Mucosa of descending colon (tissue), 3 donors: Measurements from ENCODE around the gene SECISBP2. TPM values are rescaled to one million over a fixed set of nuclear protein-coding genes. Genes with fewer than 3 reads are reported as not detected.

Experiments
- ATAC-seq: fragments of 200-7000 bp; cut with Tn5 transposase; one replicate; pipeline ENCODE4 v1.9.1; 2020; ENCODE audit warnings: mild to moderate bottlenecking, moderate library complexity
- DNase-seq, 3 donors: peaks; one replicate each; pipeline ENCODE4 v3.0.0-alpha.2; 2020
- H3K36me3 ChIP-seq: fragments of 200-600 bp; one replicate; pipeline ENCODE4 v1.8.0; 2021; ENCODE audit warnings: low read depth, mild to moderate bottlenecking
- H3K4me1 ChIP-seq: fragments of 200-600 bp; one replicate; pipeline ENCODE4 v1.8.0; 2021; ENCODE audit warnings: low read depth, mild to moderate bottlenecking
- H3K4me3 ChIP-seq: fragments of 200-600 bp; one replicate; pipeline ENCODE4 v1.8.0; 2021; ENCODE audit warnings: mild to moderate bottlenecking
- H3K9me3 ChIP-seq: fragments of 200-600 bp; one replicate; pipeline ENCODE4 v1.8.0; 2021; ENCODE audit warnings: mild to moderate bottlenecking
- intact Hi-C, 2 donors: fragments of 100-400 bp; cut with DNase I in 1 of 2; cut with micrococcal nuclease in 1 of 2; formaldehyde crosslinking; loops; one replicate each; pipeline versions ENCODE4 v1.11.0 to v1.11.1; 2022; cut with DNase I, micrococcal nuclease
- total RNA-seq, 3 donors: library from RNA; stranded (reverse); fragmentation: NEBNext Ultra II Directional in 2 of 3; extraction: Animal tissue kit (Norgen Biotek cat#: 25700) in 2 of 3; gene quantifications; one replicate each; pipeline versions ENCODE4 v1.2.1 to v1.2.4, GENCODE V29; 2021 to 2023
- TF ChIP-seq, protein P1 (sequence below): fragments of 200-600 bp; IDR thresholded peaks from one replicate; pipeline ENCODE4 v1.8.0; 2022; ENCODE audit warnings: antibody characterized with exemption, mild to moderate bottlenecking
- donor health status: DM: no; HTN: no; CAD: no; lungs with moderate emphysema.
- donor health status: DM: no; HTN: no; CAD: no.
- donor health status: DM: no; HTN: yes; CAD: no.

SECISBP2 gene
- total RNA-seq, 3 donors from 2014 or later, result 49.4 to 68.0 (median 50.2) TPM

DNA sequence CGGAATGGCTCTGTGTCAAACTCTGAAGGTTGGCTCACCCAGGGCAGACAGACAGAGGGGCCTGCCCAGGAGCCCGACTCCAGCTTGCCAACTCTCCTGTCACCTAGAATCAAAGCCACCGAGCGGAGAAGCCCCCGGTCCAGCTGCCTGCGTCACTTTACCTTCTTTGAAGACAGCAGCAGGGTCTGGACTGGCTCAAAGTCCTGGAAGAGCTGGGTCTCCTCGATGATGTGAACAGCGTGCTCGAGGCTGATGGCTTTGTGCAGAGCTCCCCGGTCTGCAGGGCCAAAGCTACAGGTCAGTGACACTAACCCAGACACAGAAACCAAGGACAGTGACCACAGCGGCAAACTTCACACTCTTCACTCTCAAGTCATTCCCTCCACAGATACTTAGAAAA, 67.9 kb downstream of the SECISBP2 start:
- intact Hi-C loops, result no loop called here

DNA sequence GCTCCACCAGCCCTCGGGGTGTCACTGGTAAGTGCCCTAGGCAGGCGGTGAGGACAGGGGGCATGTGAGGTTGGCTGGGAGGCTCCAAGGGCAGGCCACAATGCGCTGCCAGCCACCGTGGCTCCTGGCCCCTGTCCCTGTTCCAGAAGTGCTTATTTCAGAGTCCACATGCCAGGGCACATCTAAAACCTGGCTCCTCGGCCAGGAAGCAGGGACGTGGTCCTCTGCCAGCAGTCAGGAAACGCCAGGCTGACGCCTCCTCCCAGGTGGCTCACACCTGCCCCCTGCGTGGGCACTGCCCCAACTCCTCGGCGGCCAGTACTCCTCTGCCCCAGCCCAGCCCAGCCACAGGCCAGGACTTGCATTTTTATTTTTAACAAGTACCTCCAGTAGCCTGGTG, 68.5 kb downstream of the SECISBP2 start:
- TF ChIP-seq, protein P1, sequence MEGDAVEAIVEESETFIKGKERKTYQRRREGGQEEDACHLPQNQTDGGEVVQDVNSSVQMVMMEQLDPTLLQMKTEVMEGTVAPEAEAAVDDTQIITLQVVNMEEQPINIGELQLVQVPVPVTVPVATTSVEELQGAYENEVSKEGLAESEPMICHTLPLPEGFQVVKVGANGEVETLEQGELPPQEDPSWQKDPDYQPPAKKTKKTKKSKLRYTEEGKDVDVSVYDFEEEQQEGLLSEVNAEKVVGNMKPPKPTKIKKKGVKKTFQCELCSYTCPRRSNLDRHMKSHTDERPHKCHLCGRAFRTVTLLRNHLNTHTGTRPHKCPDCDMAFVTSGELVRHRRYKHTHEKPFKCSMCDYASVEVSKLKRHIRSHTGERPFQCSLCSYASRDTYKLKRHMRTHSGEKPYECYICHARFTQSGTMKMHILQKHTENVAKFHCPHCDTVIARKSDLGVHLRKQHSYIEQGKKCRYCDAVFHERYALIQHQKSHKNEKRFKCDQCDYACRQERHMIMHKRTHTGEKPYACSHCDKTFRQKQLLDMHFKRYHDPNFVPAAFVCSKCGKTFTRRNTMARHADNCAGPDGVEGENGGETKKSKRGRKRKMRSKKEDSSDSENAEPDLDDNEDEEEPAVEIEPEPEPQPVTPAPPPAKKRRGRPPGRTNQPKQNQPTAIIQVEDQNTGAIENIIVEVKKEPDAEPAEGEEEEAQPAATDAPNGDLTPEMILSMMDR, result no peak
- Histone ChIP-seq H3K4me1 (no peaks in the 10 kb centered on the region), H3K36me3 (no peaks in the 10 kb centered on the region), H3K4me3 (no peak overlapping the region), H3K9me3 (no peaks in the 10 kb centered on the region)
- no peak for DNase-seq
- ATAC-seq, result no peak
- intact Hi-C loops, result no loop called here

More for the DNA sequence above, 67.9 kb downstream of the SECISBP2 start:
- no peaks in the 10 kb centered on the region for H3K4me1 ChIP-seq
- H3K4me3 ChIP-seq, result no peak overlapping the region
- no peaks in the 10 kb centered on the region for H3K9me3 ChIP-seq
- H3K36me3 ChIP-seq, result no peaks in the 10 kb centered on the region
- no peak for DNase-seq
- TF ChIP-seq, protein P1, result no peak
- ATAC-seq, result no peak

GRCh38 chr9:89387197-89387849, 69.0 kb downstream of the SECISBP2 start:
- TF ChIP-seq, protein P1, result no peak
- Histone ChIP-seq H3K9me3 (no peaks in the 10 kb centered on the region), H3K4me3 (no peak overlapping the region), H3K4me1 (no peaks in the 10 kb centered on the region), H3K36me3 (no peaks in the 10 kb centered on the region)
- DNase-seq (no peak), ATAC-seq (no peak)
- intact Hi-C loops, result no loop called here

DNA sequence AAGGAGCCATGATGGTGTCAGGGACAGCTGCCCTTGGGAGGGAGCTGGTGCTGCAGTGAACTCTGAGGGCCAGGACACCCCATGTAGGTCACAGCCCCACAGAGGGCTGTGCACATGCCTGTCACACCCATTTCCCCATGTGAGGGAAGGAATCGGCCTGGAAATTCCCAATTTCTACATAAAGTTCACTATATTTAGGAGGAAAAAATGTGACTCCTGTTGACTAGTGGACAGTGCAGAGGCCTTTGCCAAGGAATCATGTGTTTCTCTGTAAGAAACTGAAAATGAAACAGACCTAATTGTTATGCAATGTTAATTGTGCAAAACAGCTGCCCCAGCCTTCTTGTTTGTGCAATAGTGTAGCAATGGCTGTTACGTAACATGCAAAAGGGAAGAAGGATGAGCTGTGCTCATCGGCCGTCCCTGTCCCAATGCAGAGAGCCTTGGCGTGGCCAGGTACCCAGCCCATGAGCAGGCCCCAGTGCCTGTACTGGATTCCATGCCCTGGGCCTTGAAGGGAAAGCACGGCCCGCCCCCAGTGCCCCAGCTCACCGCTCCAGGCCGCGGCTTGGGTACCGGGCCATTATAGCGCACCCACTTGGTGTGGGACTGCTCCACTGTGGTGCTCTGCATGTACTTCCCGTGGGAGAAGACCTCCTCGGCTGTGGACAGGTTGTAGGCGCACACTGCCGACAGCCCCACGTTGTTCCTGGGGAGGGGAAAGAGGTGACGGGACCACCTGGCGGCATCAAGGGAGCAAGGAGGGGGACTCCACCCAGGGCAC, 70.0 kb downstream of the SECISBP2 start:
- Histone ChIP-seq H3K36me3 (no peaks in the 10 kb centered on the region), H3K4me1 (no peaks in the 10 kb centered on the region), H3K9me3 (no peaks in the 10 kb centered on the region), H3K4me3 (no peak overlapping the region)
- intact Hi-C loops, result no loop called here
- DNase-seq, result peak in 1 of 3 donors; percentile 51
- peak; percentile 75 for ATAC-seq
- TF ChIP-seq, protein P1, result no peak

DNA sequence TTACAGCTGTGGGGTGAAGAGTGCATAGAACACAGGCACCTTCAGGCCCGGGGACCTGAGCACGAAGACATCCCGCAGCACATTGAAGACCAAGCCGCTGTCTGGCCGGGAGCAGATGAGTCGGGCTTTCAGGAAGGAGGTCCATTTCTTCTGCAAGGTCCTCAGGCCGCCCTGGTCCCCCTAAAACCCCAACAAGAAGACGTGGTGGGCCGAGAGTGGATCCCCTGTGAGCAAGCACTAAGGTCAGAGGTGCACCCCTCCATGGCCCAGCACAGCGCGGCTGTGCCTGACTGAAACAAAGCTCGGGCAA, 70.5 kb downstream of the SECISBP2 start:
- no peaks in the 10 kb centered on the region for H3K9me3 ChIP-seq
- intact Hi-C loops, result no loop called here
- TF ChIP-seq, protein P1, result no peak
- H3K36me3 ChIP-seq, result no peaks in the 10 kb centered on the region
- ATAC-seq, result no peak
- no peak for DNase-seq
- H3K4me3 ChIP-seq, result no peak overlapping the region
- no peaks in the 10 kb centered on the region for H3K4me1 ChIP-seq
